ENCODE measurements around the gene CD226.

GRCh38 chr18:69819460-69819859 is 128.2 kb downstream of the CD226 start:
- TF ChIP-seq CTCF (IDR thresholded peaks at IDR 0.05 in 4 of 5, conservative IDR thresholded peaks at IDR 0.05 in 1 of 5) (no peak), POLR2A (IDR thresholded peaks at IDR 0.05) (no peak)

All from gastrocnemius medialis (tissue), 4 donors.